CD14-positive monocyte (primary cell): ENCODE results near the gene HUWE1. TPM values are rescaled to one million over a fixed set of nuclear protein-coding genes. Genes with fewer than 3 reads are reported as not detected.

Experiments
- DNase-seq, 3 donors: peaks; one replicate each; pipeline ENCODE4 v3.0.0-alpha.2; 2011 to 2022
- H2AFZ ChIP-seq: 2 replicates; pipeline ENCODE4 v1.6.0; 2012; ENCODE audit warnings: mild to moderate bottlenecking, low read depth, low read length, inconsistent platforms; ENCODE audit not compliant: insufficient read depth, poor library complexity, severe bottlenecking
- H3K27ac ChIP-seq, 2 donors: 1 replicate in 1 of 2; 2 replicates in 1 of 2; pipeline ENCODE4 v1.5.1; 2012 to 2013; ENCODE audit warnings: low read length in 2 of 2, control low read depth in 1 of 2, inconsistent platforms in 1 of 2, low read depth in 1 of 2, mild to moderate bottlenecking in 1 of 2
- H3K27me3 ChIP-seq, 2 donors: one replicate each; pipeline versions ENCODE4 v1.6.0 to v1.6.1; 2011 to 2013; ENCODE audit warnings: low read length in 2 of 2; ENCODE audit not compliant: control insufficient read depth in 2 of 2, insufficient read depth in 2 of 2
- H3K36me3 ChIP-seq, 2 donors: replicated peaks in 1 of 2; 1 replicate in 1 of 2; 2 replicates in 1 of 2; pipeline versions ENCODE4 v1.5.1 to v1.6.1; 2012 to 2013; ENCODE audit warnings: low read length in 2 of 2, control low read depth in 1 of 2, inconsistent platforms in 1 of 2, mild to moderate bottlenecking in 1 of 2; ENCODE audit not compliant: insufficient read depth in 2 of 2, control insufficient read depth in 1 of 2
- H3K4me1 ChIP-seq, 2 donors: 1 replicate in 1 of 2; 2 replicates in 1 of 2; pipeline versions ENCODE4 v1.5.1 to v1.6.1; 2012 to 2013; ENCODE audit warnings: low read length in 2 of 2, control low read depth in 1 of 2, inconsistent platforms in 1 of 2, mild to moderate bottlenecking in 1 of 2, moderate library complexity in 1 of 2; ENCODE audit not compliant: insufficient read depth in 2 of 2, control insufficient read depth in 1 of 2
- H3K4me2 ChIP-seq: replicated peaks from 2 replicates; pipeline ENCODE3; 2012; ENCODE audit warnings: low read length, moderate library complexity, mild to moderate bottlenecking; ENCODE audit not compliant: poor library complexity, severe bottlenecking; ENCODE audit errors: extremely low read depth
- H3K4me3 ChIP-seq, 3 experiments: fragments of 200-600 bp in 1 of 3; sonication (generic) in 1 of 3; replicated peaks in 1 of 3; 1 replicate in 2 of 3; 2 replicates in 1 of 3; pipeline ENCODE4 v1.5.1; 2011 to 2013; ENCODE audit warnings: low read length in 3 of 3, mild to moderate bottlenecking in 3 of 3, control low read depth in 2 of 3, low read depth in 2 of 3, inconsistent platforms in 1 of 3, moderate library complexity in 1 of 3
- H3K79me2 ChIP-seq: 2 replicates; pipeline ENCODE4 v1.6.0; 2012; ENCODE audit warnings: mild to moderate bottlenecking, control low read depth, inconsistent platforms, low read length, moderate library complexity; ENCODE audit not compliant: insufficient read depth
- H3K9ac ChIP-seq: 2 replicates; pipeline ENCODE4 v1.6.0; 2017; ENCODE audit warnings: low read length, mild to moderate bottlenecking; ENCODE audit not compliant: insufficient read depth, poor library complexity, severe bottlenecking
- H3K9me3 ChIP-seq, 2 donors: replicated peaks in 1 of 2; 1 replicate in 1 of 2; 2 replicates in 1 of 2; pipeline versions ENCODE4 v1.5.1 to v1.6.1; 2012 to 2013; ENCODE audit warnings: low read length in 2 of 2, control low read depth in 1 of 2; ENCODE audit not compliant: control insufficient read depth in 1 of 2, insufficient read depth in 1 of 2
- H4K20me1 ChIP-seq: 2 replicates; pipeline ENCODE4 v1.6.0; 2012; ENCODE audit warnings: mild to moderate bottlenecking, low read length, control low read depth, moderate library complexity; ENCODE audit not compliant: insufficient read depth
- H3K27ac Mint-ChIP-seq, 7 donors: one replicate each; pipeline ENCODE4 v1.8.0; 2020; ENCODE audit warnings: mild to moderate bottlenecking in 7 of 7, mixed read lengths in 7 of 7, moderate library complexity in 6 of 7, inconsistent platforms in 2 of 7
- H3K27me3 Mint-ChIP-seq, 3 donors: one replicate each; pipeline ENCODE4 v1.8.0; 2021 to 2022; ENCODE audit warnings: low read depth in 3 of 3, mild to moderate bottlenecking in 3 of 3, mixed read lengths in 3 of 3, moderate library complexity in 3 of 3, inconsistent platforms in 1 of 3
- H3K36me3 Mint-ChIP-seq, 2 donors: one replicate each; pipeline ENCODE4 v1.8.0; 2020; ENCODE audit warnings: mixed read lengths in 2 of 2, inconsistent platforms in 1 of 2, mild to moderate bottlenecking in 1 of 2
- H3K4me1 Mint-ChIP-seq: one replicate; pipeline ENCODE4 v1.8.0; 2020; ENCODE audit warnings: mild to moderate bottlenecking, mixed read lengths
- H3K4me3 Mint-ChIP-seq, 2 donors: one replicate each; pipeline ENCODE4 v1.8.0; 2020; ENCODE audit warnings: mild to moderate bottlenecking in 2 of 2, mixed read lengths in 2 of 2, moderate library complexity in 1 of 2
- H3K9me3 Mint-ChIP-seq, 7 donors: one replicate each; pipeline ENCODE4 v1.8.0; 2020 to 2022; ENCODE audit warnings: mixed read lengths in 7 of 7, mild to moderate bottlenecking in 6 of 7, moderate library complexity in 6 of 7, inconsistent platforms in 2 of 7
- CTCF ChIP-seq: fragments of 200-600 bp; IDR thresholded peaks from one replicate; pipeline ENCODE4 v1.8.0; 2022; ENCODE audit warnings: antibody characterized with exemption, mild to moderate bottlenecking
- WGBS: methylation state at CpG from one replicate; pipeline ENCODE4 v1.1.5; 2013; ENCODE audit warnings: missing lambda C conversion rate; ENCODE audit not compliant: insufficient coverage; 5-methylcytosine and 5-hydroxymethylcytosine counted together
- intact Hi-C, 2 donors: fragments of 100-400 bp; cut with micrococcal nuclease; formaldehyde crosslinking; loops; one replicate each; pipeline versions ENCODE4 v1.15.0 to v1.15.1; 2023
- polyA plus RNA-seq, 3 donors: library from polyadenylated mRNA; depleted of rRNA in 1 of 3; unstranded in 2 of 3; stranded (reverse) in 1 of 3; fragments of 300-500 nt in 2 of 3; fragments of >200 nt in 1 of 3; fragmentation: Illumina TruSeq in 2 of 3; gene quantifications; 1 replicate in 2 of 3; 2 replicates in 1 of 3; pipeline ENCODE4 v1.2.3, GENCODE V29; 2012 to 2021

Gene HUWE1
- polyA plus RNA-seq, 3 donors = 1.8 to 31.1 (median 4.3) TPM

GRCh38 chrX:53704854-53705253 is 18.3 kb upstream of the HUWE1 start:
- no peak for TF ChIP-seq CTCF
- no CpG with 5 or more reads among the region's 3 CpGs for WGBS
- peaks cover 0 to 2% (median 0%) of the 10 kb centered on the region in 3 donors for H3K27me3 Mint-ChIP-seq

GRCh38 chrX:53704294-53704693 is 17.8 kb upstream of the HUWE1 start:
- no peak overlapping the region for H3K4me3 Mint-ChIP-seq
- Histone ChIP-seq H4K20me1 (no peaks in the 10 kb centered on the region), H3K9ac (no peak overlapping the region), H3K79me2 (no peaks in the 10 kb centered on the region), H2AFZ (no peak overlapping the region), H3K4me2 (no peak overlapping the region), H3K27ac (no peak overlapping the region), H3K4me1 (no peaks in the 10 kb centered on the region), H3K9me3 (no peaks in the 10 kb centered on the region), H3K4me3 (no peak overlapping the region), H3K36me3 (no peaks in the 10 kb centered on the region), H3K27me3 (no peaks in the 10 kb centered on the region)
- H3K27me3 Mint-ChIP-seq = peaks cover 0 to 2% (median 0%) of the 10 kb centered on the region in 3 donors
- TF ChIP-seq CTCF = no peak
- DNase-seq = no peak
- peaks cover 3% of the 10 kb centered on the region for H3K4me1 Mint-ChIP-seq
- no peaks in the 10 kb centered on the region for H3K36me3 Mint-ChIP-seq
- peaks cover 0 to 11% (median 2%) of the 10 kb centered on the region in 7 donors for H3K9me3 Mint-ChIP-seq
- H3K27ac Mint-ChIP-seq = no peak overlapping the region
- no CpG with 5 or more reads among the region's 4 CpGs for WGBS
- intact Hi-C loops = no loop called here

More at GRCh38 chrX:53704854-53705253, 18.3 kb upstream of the HUWE1 start:
- DNase-seq = no peak
- intact Hi-C loops = no loop called here
- Histone ChIP-seq H3K79me2 (no peaks in the 10 kb centered on the region), H2AFZ (no peak overlapping the region), H4K20me1 (no peaks in the 10 kb centered on the region), H3K27me3 (no peaks in the 10 kb centered on the region), H3K4me1 (no peaks in the 10 kb centered on the region), H3K4me2 (no peak overlapping the region), H3K9ac (no peak overlapping the region), H3K27ac (no peak overlapping the region), H3K9me3 (no peaks in the 10 kb centered on the region), H3K4me3 (no peak overlapping the region), H3K36me3 (no peaks in the 10 kb centered on the region)
- Mint-ChIP-seq H3K4me1 (peaks cover 3% of the 10 kb centered on the region), H3K9me3 (peaks cover 0 to 9% (median under 1%) of the 10 kb centered on the region in 7 donors), H3K4me3 (no peak overlapping the region), H3K27ac (no peak overlapping the region), H3K36me3 (no peaks in the 10 kb centered on the region)
